Neuronal stem cell (in vitro differentiated cells): Measurements from ENCODE around the gene ALG1.
"Not testable (repeated sequence)": the region's sequence is repeated elsewhere in the genome, so short reads cannot be mapped to it uniquely, and the experiment has no call there.

Source experiments
- DNase-seq: peaks from one replicate; pipeline ENCODE4 v3.0.0-alpha.2; 2013; ENCODE audit warnings: low spot score
- H2AFZ ChIP-seq: one replicate; pipeline ENCODE4 v1.6.1; 2013; ENCODE audit warnings: mild to moderate bottlenecking, low read length, inconsistent platforms
- H2AK5ac ChIP-seq: 2 replicates; pipeline ENCODE4 v1.6.1; 2013; ENCODE audit warnings: low read depth, mild to moderate bottlenecking, inconsistent platforms, low read length, moderate library complexity, mixed read lengths
- H2BK120ac ChIP-seq: 2 replicates; pipeline ENCODE4 v1.6.1; 2013; ENCODE audit warnings: low read depth, mild to moderate bottlenecking, inconsistent platforms, low read length, moderate library complexity, mixed read lengths
- H2BK12ac ChIP-seq: one replicate; pipeline ENCODE4 v1.6.1; 2013; ENCODE audit warnings: low read length, inconsistent platforms
- H2BK15ac ChIP-seq: 2 replicates; pipeline ENCODE4 v1.6.1; 2013; ENCODE audit warnings: mild to moderate bottlenecking, low read length, inconsistent platforms, mixed read lengths
- H2BK5ac ChIP-seq: one replicate; pipeline ENCODE4 v1.6.1; 2013; ENCODE audit warnings: inconsistent platforms, mild to moderate bottlenecking, low read length, moderate library complexity
- H3K14ac ChIP-seq: one replicate; pipeline ENCODE4 v1.6.1; 2013; ENCODE audit warnings: low read length, inconsistent platforms
- H3K18ac ChIP-seq: 2 replicates; pipeline ENCODE4 v1.6.1; 2013; ENCODE audit warnings: low read length, inconsistent platforms
- H3K23ac ChIP-seq: 2 replicates; pipeline ENCODE4 v1.6.1; 2013; ENCODE audit warnings: low read depth, mild to moderate bottlenecking, mixed read lengths, low read length, inconsistent platforms; ENCODE audit not compliant: poor library complexity
- H3K27ac ChIP-seq: replicated peaks from 3 replicates; pipeline ENCODE4 v1.5.1; 2013; ENCODE audit warnings: low read length, inconsistent platforms
- H3K27me3 ChIP-seq, 3 experiments: 2 replicates each; pipeline ENCODE4 v1.6.1; 2013; ENCODE audit warnings: low read length in 3 of 3, mild to moderate bottlenecking in 2 of 3, inconsistent platforms in 1 of 3, low read depth in 1 of 3, mixed read lengths in 1 of 3, moderate library complexity in 1 of 3; ENCODE audit not compliant: control insufficient read depth in 3 of 3, insufficient read depth in 3 of 3
- H3K36me3 ChIP-seq, 2 donors: replicated peaks in 1 of 2; 2 replicates each; pipeline ENCODE4 v1.6.1; 2013; ENCODE audit warnings: low read length in 2 of 2; ENCODE audit not compliant: control insufficient read depth in 2 of 2, insufficient read depth in 2 of 2
- H3K4ac ChIP-seq: 2 replicates; pipeline ENCODE4 v1.6.1; 2013; ENCODE audit warnings: inconsistent platforms, mild to moderate bottlenecking, low read length, moderate library complexity
- H3K4me1 ChIP-seq, 2 donors: 1 replicate in 1 of 2; 2 replicates in 1 of 2; pipeline ENCODE4 v1.6.1; 2013; ENCODE audit warnings: low read length in 2 of 2, low read depth in 1 of 2; ENCODE audit not compliant: control insufficient read depth in 2 of 2, insufficient read depth in 1 of 2
- H3K4me2 ChIP-seq: one replicate; pipeline ENCODE4 v1.6.1; 2013; ENCODE audit warnings: mild to moderate bottlenecking, low read length, inconsistent platforms; ENCODE audit not compliant: insufficient read depth, poor library complexity, severe bottlenecking
- H3K4me3 ChIP-seq, 2 donors: 2 replicates each; pipeline ENCODE4 v1.5.1; 2013; ENCODE audit warnings: low read length in 2 of 2, mild to moderate bottlenecking in 2 of 2, inconsistent platforms in 1 of 2, moderate library complexity in 1 of 2
- H3K79me1 ChIP-seq: one replicate; pipeline ENCODE4 v1.6.1; 2013; ENCODE audit warnings: low read depth, mild to moderate bottlenecking, inconsistent platforms, low read length, moderate library complexity
- H3K9ac ChIP-seq: one replicate; pipeline ENCODE4 v1.6.1; 2013; ENCODE audit warnings: mild to moderate bottlenecking, low read depth, low read length, inconsistent platforms; ENCODE audit not compliant: poor library complexity
- H3K9me3 ChIP-seq, 2 donors: replicated peaks in 1 of 2; 2 replicates each; pipeline versions ENCODE3 to v1.6.1; 2013; ENCODE audit warnings: low read length in 2 of 2, mild to moderate bottlenecking in 2 of 2, inconsistent platforms in 1 of 2, low read depth in 1 of 2, mixed read lengths in 1 of 2, moderate library complexity in 1 of 2; ENCODE audit not compliant: control insufficient read depth in 2 of 2, insufficient read depth in 1 of 2
- H4K8ac ChIP-seq: one replicate; pipeline ENCODE4 v1.6.1; 2013; ENCODE audit warnings: low read depth, mild to moderate bottlenecking, inconsistent platforms, low read length, moderate library complexity
- H4K91ac ChIP-seq: one replicate; pipeline ENCODE4 v1.6.1; 2013; ENCODE audit warnings: low read length, low read depth, mild to moderate bottlenecking, inconsistent platforms; ENCODE audit not compliant: poor library complexity
- WGBS, 2 donors: extraction: QIAGEN DNeasy Blood & Tissue Kit; methylation state at CpG; one replicate each; pipeline ENCODE4 v1.1.7; 2013; ENCODE audit warnings: missing lambda C conversion rate in 2 of 2, mixed read lengths in 1 of 2; ENCODE audit not compliant: insufficient read length in 2 of 2, insufficient replicate concordance in 1 of 2; ENCODE audit errors: extremely low coverage in 2 of 2; 5-methylcytosine and 5-hydroxymethylcytosine counted together

The ALG1 gene

GRCh38 chr16:5108505-5109158 lies 37.0 kb downstream of the ALG1 start:
- no peaks in the 10 kb centered on the region for H3K9me3 ChIP-seq
- H2AK5ac ChIP-seq: peak overlapping the region; percentile 70
- peak overlapping the region; percentile 57 for H3K18ac ChIP-seq
- no peak for DNase-seq
- no peak overlapping the region for H2AFZ ChIP-seq
- H3K27ac ChIP-seq: no peak overlapping the region
- H3K9ac ChIP-seq: no peak overlapping the region
- WGBS, 2 donors: no CpG with 5 or more reads among the region's 27 CpGs
- no peak overlapping the region for H2BK15ac ChIP-seq
- no peak overlapping the region for H3K4me2 ChIP-seq
- no peaks in the 10 kb centered on the region for H3K27me3 ChIP-seq
- no peak overlapping the region for H2BK5ac ChIP-seq
- H3K4me3 ChIP-seq: no peak overlapping the region
- no peak overlapping the region for H2BK120ac ChIP-seq
- H2BK12ac ChIP-seq: no peak overlapping the region
- no peaks in the 10 kb centered on the region for H3K36me3 ChIP-seq
- no peak overlapping the region for H3K4ac ChIP-seq
- H4K91ac ChIP-seq: no peak overlapping the region
- H3K79me1 ChIP-seq: no peaks in the 10 kb centered on the region
- peak overlapping the region; percentile 94 for H3K14ac ChIP-seq
- H4K8ac ChIP-seq: no peak overlapping the region
- H3K23ac ChIP-seq: no peak overlapping the region
- H3K4me1 ChIP-seq: no peaks in the 10 kb centered on the region

DNA sequence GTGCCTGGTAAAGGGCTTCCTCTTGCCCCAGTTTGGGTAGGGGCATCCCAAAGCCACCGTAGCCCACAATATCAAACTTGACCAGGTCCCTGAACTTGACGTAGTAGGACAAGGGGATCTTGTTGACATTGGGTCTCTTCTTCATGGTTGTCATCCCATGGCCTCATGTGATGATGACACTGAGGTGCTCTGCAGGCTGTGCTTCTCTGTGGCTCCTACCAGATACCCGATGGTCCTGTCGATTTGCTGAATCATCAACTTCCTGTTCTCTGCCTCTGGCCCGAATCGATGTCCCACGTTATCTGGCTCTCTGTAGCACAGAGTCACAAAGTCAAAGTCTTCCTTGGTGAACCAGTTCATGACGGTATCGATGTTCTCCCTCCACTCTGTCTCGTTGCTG lies 39.3 kb downstream of the ALG1 start:
- not testable (repeated sequence) for DNase-seq, H2AFZ ChIP-seq, H3K27me3 ChIP-seq, H3K4me2 ChIP-seq, H2AK5ac ChIP-seq, H3K23ac ChIP-seq, H3K27ac ChIP-seq, H3K9me3 ChIP-seq, H3K4ac ChIP-seq, H2BK5ac ChIP-seq, H3K4me3 ChIP-seq, H3K36me3 ChIP-seq, H4K8ac ChIP-seq, H3K79me1 ChIP-seq, H3K18ac ChIP-seq, H3K9ac ChIP-seq, H3K4me1 ChIP-seq, H3K14ac ChIP-seq, H2BK12ac ChIP-seq, H2BK15ac ChIP-seq, H2BK120ac ChIP-seq
- no CpG with 5 or more reads among the region's 10 CpGs for WGBS, 2 donors
- peak overlapping the region; percentile 85 for H4K91ac ChIP-seq

DNA sequence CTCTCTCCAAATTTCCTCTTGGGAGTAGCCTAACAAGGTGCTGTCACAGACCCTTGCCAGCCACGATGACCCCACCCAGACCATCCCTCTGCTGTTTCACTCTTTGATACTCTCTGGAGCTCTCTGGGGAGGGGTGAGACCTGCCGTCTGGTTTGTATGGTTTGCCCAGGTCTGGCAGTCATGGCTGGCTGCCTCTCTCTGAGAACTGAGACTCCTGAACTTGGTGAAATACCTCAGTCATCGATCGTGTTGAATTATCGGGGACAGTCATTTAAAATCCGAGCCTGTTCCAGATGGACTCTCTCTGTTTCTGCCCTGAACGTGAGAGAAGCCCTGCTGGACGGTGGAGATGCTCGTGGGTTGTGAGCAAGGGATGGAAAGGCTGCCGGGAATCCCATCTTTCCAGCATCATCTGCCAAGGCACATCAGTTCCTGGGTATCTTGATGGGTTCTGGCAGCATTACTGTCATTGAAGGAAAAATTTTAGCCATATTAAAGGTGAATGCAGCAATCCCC lies 45.2 kb downstream of the ALG1 start:
- H3K14ac ChIP-seq, H3K27me3 ChIP-seq, H3K4me1 ChIP-seq, H2AK5ac ChIP-seq, H3K9ac ChIP-seq, H2AFZ ChIP-seq, H3K4me3 ChIP-seq, H2BK12ac ChIP-seq, H3K9me3 ChIP-seq, H3K36me3 ChIP-seq, H3K18ac ChIP-seq, H3K27ac ChIP-seq, H3K4me2 ChIP-seq, H2BK15ac ChIP-seq, H4K91ac ChIP-seq, H2BK5ac ChIP-seq, DNase-seq, H3K79me1 ChIP-seq, H3K4ac ChIP-seq, H3K23ac ChIP-seq, H4K8ac ChIP-seq, H2BK120ac ChIP-seq: not testable (repeated sequence)
- WGBS, 2 donors: no CpG with 5 or more reads among the region's 10 CpGs

DNA sequence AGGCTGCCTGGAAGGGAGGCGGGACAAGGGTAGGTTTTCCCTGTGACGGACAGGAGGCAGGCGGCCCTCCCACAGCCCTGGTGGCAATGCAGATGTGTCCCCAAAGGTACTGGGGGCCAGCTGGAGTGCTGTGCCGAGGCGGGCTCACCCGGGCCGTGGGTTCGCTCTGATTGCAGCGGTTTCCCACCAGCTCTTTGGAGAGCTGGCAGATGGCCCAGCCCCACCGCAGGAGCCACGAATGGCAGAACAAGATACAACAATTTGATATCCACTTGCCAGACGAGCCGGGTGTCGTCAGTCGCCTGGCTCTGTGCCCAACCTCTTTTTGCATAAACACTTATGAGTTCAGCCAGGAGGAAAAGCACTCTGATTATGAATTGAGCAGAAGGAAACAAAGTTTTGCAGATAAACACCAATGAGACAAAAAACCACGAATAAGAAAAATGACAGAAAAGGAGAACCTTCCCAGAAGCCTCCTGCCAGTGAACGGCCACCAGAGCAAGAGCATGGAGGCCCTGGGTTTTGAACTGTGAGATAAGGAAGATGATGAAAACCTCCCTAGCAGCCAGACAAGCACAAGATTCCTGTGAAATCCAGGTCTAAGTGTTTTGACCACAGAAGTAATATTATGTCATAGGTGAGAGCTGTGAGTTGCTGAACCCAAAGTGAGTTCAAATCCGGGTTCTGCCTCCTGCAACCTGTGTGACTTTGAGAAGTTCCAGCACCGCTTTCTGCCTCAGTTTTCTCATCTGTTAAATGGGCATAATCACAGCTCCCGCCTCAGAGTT lies 45.9 kb downstream of the ALG1 start:
- not testable (repeated sequence) for H2BK120ac ChIP-seq, H3K9ac ChIP-seq, H2BK5ac ChIP-seq, H3K27me3 ChIP-seq, H2AFZ ChIP-seq, H3K27ac ChIP-seq, H2BK12ac ChIP-seq, H4K8ac ChIP-seq, H3K4me1 ChIP-seq, H3K9me3 ChIP-seq, H3K79me1 ChIP-seq, DNase-seq, H3K18ac ChIP-seq, H3K4me3 ChIP-seq, H3K36me3 ChIP-seq, H3K23ac ChIP-seq, H3K4ac ChIP-seq, H3K14ac ChIP-seq, H2BK15ac ChIP-seq, H3K4me2 ChIP-seq, H2AK5ac ChIP-seq, H4K91ac ChIP-seq
- no CpG with 5 or more reads among the region's 20 CpGs for WGBS, 2 donors
